Suppressor macrophage (primary cell): ENCODE data around the gene SH2B2.
"Not testable (repeated sequence)": the region's sequence is repeated elsewhere in the genome, so short reads cannot be mapped to it uniquely, and the experiment has no call there.

Source experiments
- DNase-seq, 4 experiments: peaks; one replicate each; pipeline ENCODE4 v3.0.0-alpha.2; 2020 to 2022

The SH2B2 gene

DNA sequence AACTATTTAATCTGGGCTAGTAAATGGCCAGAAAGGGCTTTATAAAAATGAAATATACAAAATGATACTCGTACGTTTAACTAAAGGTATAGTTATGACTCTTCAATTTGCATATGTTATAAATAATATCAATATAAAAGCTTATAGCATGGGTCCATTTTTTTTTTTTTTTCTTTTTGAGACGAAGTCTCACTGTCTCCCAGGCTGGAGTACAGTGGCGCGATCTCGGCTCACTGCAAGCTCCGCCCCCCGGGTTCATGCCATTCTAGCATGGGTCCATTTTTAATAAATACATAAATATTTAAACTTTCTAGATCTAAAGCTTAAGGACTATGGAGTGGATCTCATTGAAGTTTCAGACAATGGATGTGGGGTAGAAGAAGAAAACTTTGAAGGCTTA is 50.3 kb downstream of the SH2B2 start:
- not testable (repeated sequence) for DNase-seq

DNA sequence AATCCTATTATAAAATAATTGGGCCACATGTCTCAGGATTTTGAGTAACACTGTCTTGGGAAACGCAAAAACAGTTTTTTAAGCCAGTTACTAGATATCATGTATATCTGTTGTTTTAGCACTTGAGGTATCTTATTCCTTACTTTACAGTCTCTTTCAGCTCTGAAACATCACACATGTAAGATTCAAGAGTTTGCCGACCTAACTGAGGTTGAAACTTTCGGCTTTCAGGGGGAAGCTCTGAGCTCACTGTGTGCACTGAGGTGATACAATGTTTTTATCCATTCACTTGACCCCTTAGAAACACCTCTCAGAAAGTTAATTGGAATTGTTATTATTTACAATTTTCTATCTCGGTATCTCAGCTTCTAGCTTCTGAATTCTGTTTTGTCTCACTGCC is 50.8 kb downstream of the SH2B2 start:
- not testable (repeated sequence) for DNase-seq

DNA sequence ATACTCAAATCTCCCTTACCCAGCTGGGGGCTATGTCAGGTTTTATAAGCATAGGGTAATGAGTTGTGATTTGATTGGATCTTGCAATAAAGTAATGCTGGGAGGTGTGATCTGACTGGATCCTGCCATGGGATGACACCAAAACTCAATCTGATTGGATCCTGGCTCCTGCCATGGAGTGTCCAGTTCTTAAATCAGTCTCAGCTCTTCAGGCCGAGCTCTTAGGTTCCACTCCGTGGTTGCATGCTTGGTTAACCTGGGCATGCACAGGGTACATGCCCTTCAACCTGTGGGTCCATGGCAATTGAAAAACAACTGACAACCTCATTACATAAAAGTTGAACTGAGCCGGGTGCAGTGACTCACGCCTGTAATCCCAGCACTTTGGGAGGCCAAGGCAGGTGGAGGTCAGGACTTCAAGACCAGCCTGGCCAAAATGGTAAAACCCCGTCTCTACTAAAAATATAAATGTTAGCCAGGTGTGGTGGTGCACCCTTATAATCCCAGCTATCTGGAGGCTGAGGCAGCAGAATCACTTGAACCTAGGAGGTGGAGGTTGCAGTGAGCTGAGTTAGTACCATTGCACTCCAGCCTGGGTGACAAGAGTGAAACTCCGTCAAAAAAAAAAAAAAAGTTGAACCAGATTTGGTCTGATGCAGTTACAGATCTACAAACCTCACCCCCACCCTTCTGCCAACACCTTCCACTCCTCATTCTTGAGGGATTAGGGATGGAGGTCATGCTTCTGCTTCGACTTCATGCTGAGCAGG is 54.1 kb downstream of the SH2B2 start:
- not testable (repeated sequence) for DNase-seq

DNA sequence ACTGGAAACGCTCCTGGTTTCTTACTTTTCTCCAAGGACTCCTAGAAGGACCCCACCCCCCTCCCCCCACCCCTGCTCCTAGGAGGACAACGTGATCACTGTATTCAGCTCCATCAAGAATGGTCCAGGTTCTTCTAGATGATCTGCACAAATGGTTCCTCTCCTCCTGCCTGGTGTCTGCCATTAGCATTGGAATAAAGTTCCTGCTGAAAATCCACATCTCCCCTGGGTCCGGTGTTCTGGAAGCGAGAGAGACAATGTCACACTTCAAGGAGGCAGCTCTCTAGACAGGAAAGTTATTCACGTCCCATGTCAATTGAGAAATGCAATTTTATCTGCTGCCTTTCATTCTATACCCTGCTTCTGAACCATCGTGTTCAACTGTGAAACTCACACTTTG is 60.3 kb downstream of the SH2B2 start:
- not testable (repeated sequence) for DNase-seq

DNA sequence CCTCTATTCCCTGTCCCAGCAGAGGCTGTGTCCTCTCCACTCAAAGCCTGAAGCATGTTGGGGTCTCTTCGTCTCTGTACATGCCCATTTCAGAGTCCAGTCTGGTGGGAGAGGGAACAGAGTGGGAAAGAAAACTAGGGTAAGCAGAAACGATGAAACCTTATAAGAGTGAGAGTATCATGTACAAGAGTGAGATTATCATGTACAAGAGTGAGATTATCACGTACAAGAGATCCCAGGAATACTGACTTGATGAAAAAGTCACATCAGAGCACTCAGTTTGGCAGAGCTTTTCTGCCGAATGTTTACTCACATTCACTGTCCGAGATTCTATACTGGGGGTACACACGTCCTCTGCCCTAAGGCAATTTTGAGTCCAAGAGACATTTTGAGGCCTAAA is 69.7 kb downstream of the SH2B2 start, which contains the start of gene SPDYE6:
Gene SPDYE6 (minus strand): TSS at position 101 of the 400 bp plus-strand sequence. CDS start 421 bp downstream, outside the sequence.
- not testable (repeated sequence) for DNase-seq

DNA sequence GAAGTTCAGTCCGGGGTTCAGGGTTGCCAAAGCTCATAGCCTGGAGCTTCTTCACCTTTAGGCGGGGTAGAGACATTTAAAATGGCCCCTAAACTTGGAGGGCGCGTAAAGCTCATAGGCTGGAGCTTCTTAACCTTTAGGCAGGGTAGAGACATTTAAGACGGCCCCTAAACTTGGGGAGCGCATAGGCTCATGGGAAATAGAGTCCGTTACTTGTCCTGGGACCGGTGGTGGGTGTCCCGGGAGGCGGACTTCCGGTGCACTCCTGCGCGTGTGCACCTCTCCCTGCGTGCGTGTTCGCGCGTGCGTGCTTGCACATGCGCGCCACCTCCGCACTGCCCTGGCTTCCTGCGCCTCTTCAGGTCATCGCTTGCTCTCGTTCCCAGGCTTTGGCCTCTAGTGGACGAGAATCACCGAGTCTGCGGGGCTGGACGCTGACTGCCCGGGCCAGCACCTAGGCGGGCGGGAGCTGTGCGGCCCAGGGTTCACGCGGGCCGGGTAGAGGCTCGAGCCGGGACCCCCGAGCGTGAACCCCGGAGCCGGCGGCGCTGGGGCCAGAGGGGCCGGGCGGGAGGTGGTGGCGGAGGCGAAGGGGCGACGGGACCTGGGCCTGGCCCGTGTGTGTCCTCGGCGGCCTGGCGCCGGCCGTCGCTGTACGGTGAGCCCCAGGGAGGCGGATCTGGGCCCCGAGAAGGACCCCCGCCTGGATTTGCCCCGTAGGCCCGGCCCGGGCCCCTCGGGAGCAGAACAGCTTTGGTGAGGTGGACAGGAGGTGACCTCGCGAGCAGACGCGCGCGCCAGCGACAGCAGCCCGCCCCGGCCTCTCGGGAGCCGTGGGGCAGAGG is 77.1 kb downstream of the SH2B2 start:
- peak; percentile 96 to 98 (median 98) for DNase-seq

DNA sequence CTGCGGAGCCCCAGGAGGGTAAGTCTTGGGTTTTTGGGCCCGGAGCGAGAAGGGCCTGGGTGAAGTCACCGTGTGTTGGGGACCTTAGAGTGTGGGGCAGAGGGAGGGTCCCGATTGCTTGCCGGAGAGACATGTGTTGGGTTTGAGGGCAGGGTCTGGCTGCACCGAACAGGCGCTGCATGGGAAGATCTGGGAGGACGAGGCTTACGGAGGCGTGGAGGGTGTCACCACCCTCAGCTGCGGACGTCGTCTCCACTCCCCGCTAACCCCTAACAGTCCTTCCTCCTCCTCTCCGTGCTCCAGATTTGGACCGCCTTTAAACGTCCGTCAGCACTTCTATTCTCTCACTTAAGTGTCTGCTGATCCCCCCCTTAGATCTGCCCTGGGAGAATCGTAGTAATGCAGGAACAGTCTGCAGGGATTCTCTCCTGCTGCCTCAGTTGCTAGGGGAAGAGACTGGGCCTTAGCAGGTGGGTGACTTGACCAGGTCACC is 77.8 kb downstream of the SH2B2 start:
- DNase-seq: peak in 3 of 4 experiments; percentile 17 to 34 (median 29)

DNA sequence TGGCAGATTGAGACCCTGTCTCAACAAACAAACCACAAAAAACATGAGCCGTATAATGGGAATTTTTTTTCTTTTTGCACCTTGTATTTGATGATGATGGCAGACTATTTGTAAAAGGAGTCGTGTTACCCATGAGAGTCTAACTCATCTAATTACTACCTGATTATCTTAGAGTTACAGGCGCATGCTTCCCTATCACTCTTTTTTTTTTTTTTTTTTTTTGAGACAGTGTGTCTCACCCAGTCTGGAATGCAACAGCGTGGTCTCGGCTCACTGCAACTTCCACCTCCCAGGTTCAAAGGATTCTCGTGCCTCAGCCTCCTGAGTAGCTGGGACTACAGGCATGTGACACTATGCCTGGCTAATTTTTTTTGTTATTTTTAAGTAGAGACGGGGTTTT is 78.7 kb downstream of the SH2B2 start:
- DNase-seq: not testable (repeated sequence)

DNA sequence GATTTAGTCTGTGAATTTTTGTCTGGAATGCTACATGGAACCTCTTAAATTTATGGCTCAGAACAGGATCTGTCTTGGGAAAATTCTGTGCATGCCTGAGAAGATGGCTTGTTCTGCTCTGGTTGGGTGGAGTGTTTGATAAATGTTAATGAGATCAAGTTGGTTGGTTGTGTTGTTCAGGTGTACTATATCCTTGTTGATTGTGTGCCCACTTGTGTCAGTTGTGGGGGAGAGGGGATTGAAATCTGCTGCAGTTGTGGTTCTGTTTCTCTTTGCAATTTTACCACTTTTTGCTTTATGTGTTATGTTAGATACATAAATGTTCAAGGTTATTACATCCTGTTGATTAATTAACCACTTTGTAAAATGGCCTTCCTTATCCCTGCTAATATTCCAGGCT is 83.4 kb downstream of the SH2B2 start:
- DNase-seq: not testable (repeated sequence)
